Kidney epithelial cell (primary cell): ENCODE results near the gene ATP6V1B1. TPM values are rescaled to one million over a fixed set of nuclear protein-coding genes. Genes with fewer than 3 reads are reported as not detected.
A peak's percentile ranks its signal among the peaks of the same experiment; 100 is the strongest.

Experiments used
- DNase-seq: peaks from one replicate; pipeline ENCODE4 v3.0.0-alpha.2; 2010; ENCODE audit warnings: low read depth
- H3K27me3 ChIP-seq: 2 replicates; pipeline ENCODE4 v1.6.0; 2011; ENCODE audit warnings: low read length; ENCODE audit not compliant: control insufficient read depth, insufficient read depth
- H3K36me3 ChIP-seq: 2 replicates; pipeline ENCODE4 v1.5.1; 2011; ENCODE audit warnings: low read length; ENCODE audit not compliant: control insufficient read depth, insufficient read depth
- H3K4me3 ChIP-seq: 2 replicates; pipeline ENCODE4 v1.5.1; 2011; ENCODE audit warnings: low read depth, mild to moderate bottlenecking, control low read depth, low read length
- total RNA-seq: library from RNA; depleted of rRNA; stranded (reverse); fragments of >200 nt; gene quantifications from 2 replicates; pipeline ENCODE4 v1.2.3, GENCODE V29; 2015
- TF ChIP-seq, protein P1 (sequence below): IDR thresholded peaks from 2 replicates; pipeline ENCODE4 v1.5.1; 2011; ENCODE audit warnings: mild to moderate bottlenecking, moderate library complexity, low read length, control low read depth, inconsistent platforms; ENCODE audit not compliant: insufficient read depth, poor library complexity, severe bottlenecking

The ATP6V1B1 gene
- total RNA-seq, 1 donor from 2014 or later, result not detected

GRCh38 chr2:70941701-70942100 is 6.0 kb downstream of the ATP6V1B1 start:
- Histone ChIP-seq H3K4me3 (no peak overlapping the region), H3K36me3 (no peaks in the 10 kb centered on the region), H3K27me3 (peaks cover 21% of the 10 kb centered on the region)
- TF ChIP-seq, protein P1, sequence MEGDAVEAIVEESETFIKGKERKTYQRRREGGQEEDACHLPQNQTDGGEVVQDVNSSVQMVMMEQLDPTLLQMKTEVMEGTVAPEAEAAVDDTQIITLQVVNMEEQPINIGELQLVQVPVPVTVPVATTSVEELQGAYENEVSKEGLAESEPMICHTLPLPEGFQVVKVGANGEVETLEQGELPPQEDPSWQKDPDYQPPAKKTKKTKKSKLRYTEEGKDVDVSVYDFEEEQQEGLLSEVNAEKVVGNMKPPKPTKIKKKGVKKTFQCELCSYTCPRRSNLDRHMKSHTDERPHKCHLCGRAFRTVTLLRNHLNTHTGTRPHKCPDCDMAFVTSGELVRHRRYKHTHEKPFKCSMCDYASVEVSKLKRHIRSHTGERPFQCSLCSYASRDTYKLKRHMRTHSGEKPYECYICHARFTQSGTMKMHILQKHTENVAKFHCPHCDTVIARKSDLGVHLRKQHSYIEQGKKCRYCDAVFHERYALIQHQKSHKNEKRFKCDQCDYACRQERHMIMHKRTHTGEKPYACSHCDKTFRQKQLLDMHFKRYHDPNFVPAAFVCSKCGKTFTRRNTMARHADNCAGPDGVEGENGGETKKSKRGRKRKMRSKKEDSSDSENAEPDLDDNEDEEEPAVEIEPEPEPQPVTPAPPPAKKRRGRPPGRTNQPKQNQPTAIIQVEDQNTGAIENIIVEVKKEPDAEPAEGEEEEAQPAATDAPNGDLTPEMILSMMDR, result no peak
- no peak for DNase-seq

GRCh38 chr2:70942396-70943204 is 6.9 kb downstream of the ATP6V1B1 start:
- H3K36me3 ChIP-seq, result no peaks in the 10 kb centered on the region
- H3K4me3 ChIP-seq, result no peak overlapping the region
- TF ChIP-seq, protein P1, result no peak
- DNase-seq, result no peak
- peaks cover 19% of the 10 kb centered on the region for H3K27me3 ChIP-seq

DNA sequence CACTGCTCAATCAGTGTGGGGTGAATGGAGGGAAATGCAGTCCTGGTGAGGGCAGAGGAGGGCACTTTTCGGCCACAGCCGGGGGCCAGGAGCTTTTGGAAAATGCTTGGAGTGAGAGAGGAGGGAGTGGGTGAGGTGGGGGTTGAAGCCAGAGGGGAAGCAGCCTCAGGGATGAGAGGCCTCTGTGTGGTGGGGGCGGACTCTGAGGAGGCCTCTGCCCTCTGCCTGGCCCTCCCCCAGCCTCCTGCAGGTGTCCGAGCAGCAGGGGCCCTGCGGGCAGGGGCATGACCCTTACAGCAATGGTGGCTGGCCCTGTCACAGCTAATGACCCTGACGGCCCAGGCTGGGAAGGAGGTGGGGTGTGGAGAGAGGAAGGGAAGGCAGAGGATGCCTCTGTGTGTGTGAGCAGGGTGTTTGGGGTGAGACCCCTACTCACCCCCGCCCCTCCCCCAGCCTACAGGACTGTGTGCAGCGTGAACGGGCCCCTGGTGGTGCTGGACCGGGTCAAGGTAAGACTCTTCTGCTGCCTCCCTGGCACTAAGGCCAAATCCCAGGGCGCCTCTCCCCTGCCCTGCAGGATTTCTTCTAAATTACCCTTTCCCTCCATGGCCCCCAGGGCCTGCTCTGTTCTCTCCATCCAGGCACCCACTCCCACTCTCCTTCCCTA is 7.6 kb downstream of the ATP6V1B1 start:
- Histone ChIP-seq H3K4me3 (no peak overlapping the region), H3K36me3 (no peaks in the 10 kb centered on the region), H3K27me3 (peaks cover 17% of the 10 kb centered on the region)
- no peak for DNase-seq
- TF ChIP-seq, protein P1, result no peak

GRCh38 chr2:70944111-70944690 is 8.5 kb downstream of the ATP6V1B1 start:
- TF ChIP-seq, protein P1, result no peak
- Histone ChIP-seq H3K4me3 (no peak overlapping the region), H3K36me3 (no peaks in the 10 kb centered on the region), H3K27me3 (peaks cover 8% of the 10 kb centered on the region)
- no peak for DNase-seq

- TF ChIP-seq, protein P1, result peak; percentile 76
- no peaks in the 10 kb centered on the region for H3K36me3 ChIP-seq
- DNase-seq, result no peak
- no peak overlapping the region for H3K4me3 ChIP-seq
- no peaks in the 10 kb centered on the region for H3K27me3 ChIP-seq
Measured at GRCh38 chr2:70946832-70947442, 11.2 kb downstream of the ATP6V1B1 start.
